HepG2 (cell line): Measurements from ENCODE around the gene NCOA7. TPM values are rescaled to one million over a fixed set of nuclear protein-coding genes. Genes with fewer than 3 reads are reported as not detected.

ENCODE experiments used
- AGO2 ChIP-seq: fragments of 200-400 bp; formaldehyde crosslinking; optimal IDR thresholded peaks from 2 replicates; pipeline ENCODE3; 2017; ENCODE audit warnings: mild to moderate bottlenecking, low read depth, low read length, moderate library complexity
- CCDC6 ChIP-seq: sonication (generic); formaldehyde crosslinking; IDR thresholded peaks from 2 replicates; pipeline ENCODE4 v1.8.1; 2022; ENCODE audit warnings: mild to moderate bottlenecking, missing genetic modification reagents, moderate library complexity
- EED ChIP-seq: sonication (generic); formaldehyde crosslinking; IDR thresholded peaks from 2 replicates; pipeline ENCODE4 v1.5.0; 2020; ENCODE audit warnings: mild to moderate bottlenecking, missing genetic modification reagents
- MEIS1 ChIP-seq: sonication (generic); formaldehyde crosslinking; IDR thresholded peaks from 2 replicates; pipeline ENCODE4 v1.9.0; 2021; ENCODE audit warnings: mild to moderate bottlenecking, missing genetic modification reagents, moderate library complexity, borderline replicate concordance
- SALL1 ChIP-seq: sonication (generic); formaldehyde crosslinking; IDR thresholded peaks from 2 replicates; pipeline ENCODE4 v1.8.0; 2022; ENCODE audit warnings: mild to moderate bottlenecking, missing genetic modification reagents
- STAG1 ChIP-seq: sonication (generic); formaldehyde crosslinking; IDR thresholded peaks from 2 replicates; pipeline ENCODE4 v1.4.0; 2020; ENCODE audit warnings: missing genetic modification reagents
- TBP ChIP-seq: sonication (generic); formaldehyde crosslinking; IDR thresholded peaks from 2 replicates; pipeline ENCODE4 v1.5.0; 2020; ENCODE audit warnings: missing genetic modification reagents
- TP53 ChIP-seq: sonication (generic); formaldehyde crosslinking; conservative IDR thresholded peaks from 2 replicates; pipeline ENCODE4 v1.4.0; 2020; ENCODE audit warnings: missing genetic modification reagents
- ZEB1 ChIP-seq: IDR thresholded peaks from 2 replicates; pipeline ENCODE4 v1.6.1; 2012; ENCODE audit warnings: mild to moderate bottlenecking, low read depth, inconsistent platforms; ENCODE audit not compliant: insufficient replicate concordance
- ZNF136 ChIP-seq: sonication (generic); formaldehyde crosslinking; IDR thresholded peaks from 2 replicates; pipeline ENCODE4 v1.8.1; 2022; ENCODE audit warnings: low read depth, mild to moderate bottlenecking, moderate library complexity, missing genetic modification reagents
- ZNF138 ChIP-seq: sonication (generic); formaldehyde crosslinking; IDR thresholded peaks from 2 replicates; pipeline ENCODE4 v1.5.0; 2020; ENCODE audit warnings: mild to moderate bottlenecking, low read depth, missing genetic modification reagents
- ZNF256 ChIP-seq: sonication (generic); formaldehyde crosslinking; conservative IDR thresholded peaks from 2 replicates; pipeline ENCODE4 v1.4.0; 2020; ENCODE audit warnings: missing genetic modification reagents
- ZNF33B ChIP-seq: sonication (generic); formaldehyde crosslinking; IDR thresholded peaks from 2 replicates; pipeline ENCODE4 v1.5.1; 2020; ENCODE audit warnings: mild to moderate bottlenecking, missing genetic modification reagents
- ZNF841 ChIP-seq: sonication (generic); formaldehyde crosslinking; IDR thresholded peaks from 2 replicates; pipeline ENCODE4 v1.8.1; 2023; ENCODE audit warnings: missing genetic modification reagents, borderline replicate concordance
- polyA plus RNA-seq, 8 experiments: library from polyadenylated mRNA; depleted of rRNA in 3 of 8; stranded (reverse) in 7 of 8; unstranded in 1 of 8; fragments of >200 nt; fragmentation: Illumina TruSeq in 4 of 8; extraction: Trizol in 4 of 8; gene quantifications; 2 replicates each; pipeline versions ENCODE4 v1.2.1 to v1.2.3, GENCODE V29; 2011 to 2016; ENCODE audit warnings: low read depth in 4 of 8, missing spikeins in 1 of 8, mixed read lengths in 1 of 8; ENCODE audit not compliant: insufficient read depth in 1 of 8
- total RNA-seq, 5 experiments: library from RNA; depleted of rRNA; stranded (reverse); fragments of >200 nt; fragmentation: Illumina TruSeq; extraction: Trizol; gene quantifications; 2 replicates each; pipeline ENCODE4 v1.2.3, GENCODE V29; 2016; ENCODE audit warnings: low read depth in 1 of 5
- TF ChIP-seq, protein P1 (sequence below): sonication (generic); formaldehyde crosslinking; IDR thresholded peaks from 2 replicates; pipeline ENCODE4 v1.5.0; 2020; ENCODE audit warnings: mild to moderate bottlenecking, missing genetic modification reagents
- TF ChIP-seq, protein P2 (sequence below): sonication (generic); formaldehyde crosslinking; IDR thresholded peaks from 2 replicates; pipeline ENCODE4 v1.8.1; 2023; ENCODE audit warnings: mild to moderate bottlenecking, moderate library complexity, missing genetic modification reagents
- TF ChIP-seq, protein P3 (sequence below): sonication (generic); formaldehyde crosslinking; conservative IDR thresholded peaks from 2 replicates; pipeline ENCODE4 v1.8.1; 2023; ENCODE audit warnings: missing genetic modification reagents
- TF ChIP-seq, protein P4 (sequence below): sonication (generic); formaldehyde crosslinking; IDR thresholded peaks from 2 replicates; pipeline ENCODE4 v1.5.0; 2020; ENCODE audit warnings: missing genetic modification reagents
- TF ChIP-seq, protein P5 (sequence below): sonication (generic); formaldehyde crosslinking; IDR thresholded peaks from 2 replicates; pipeline ENCODE4 v1.4.0; 2020; ENCODE audit warnings: missing genetic modification reagents

The NCOA7 gene
- total and polyA plus RNA-seq, 2 of the 13 experiments (the other 11 are each of a cell fraction or from before 2014, with no cell fraction given): 13.6 to 20.8 TPM

DNA sequence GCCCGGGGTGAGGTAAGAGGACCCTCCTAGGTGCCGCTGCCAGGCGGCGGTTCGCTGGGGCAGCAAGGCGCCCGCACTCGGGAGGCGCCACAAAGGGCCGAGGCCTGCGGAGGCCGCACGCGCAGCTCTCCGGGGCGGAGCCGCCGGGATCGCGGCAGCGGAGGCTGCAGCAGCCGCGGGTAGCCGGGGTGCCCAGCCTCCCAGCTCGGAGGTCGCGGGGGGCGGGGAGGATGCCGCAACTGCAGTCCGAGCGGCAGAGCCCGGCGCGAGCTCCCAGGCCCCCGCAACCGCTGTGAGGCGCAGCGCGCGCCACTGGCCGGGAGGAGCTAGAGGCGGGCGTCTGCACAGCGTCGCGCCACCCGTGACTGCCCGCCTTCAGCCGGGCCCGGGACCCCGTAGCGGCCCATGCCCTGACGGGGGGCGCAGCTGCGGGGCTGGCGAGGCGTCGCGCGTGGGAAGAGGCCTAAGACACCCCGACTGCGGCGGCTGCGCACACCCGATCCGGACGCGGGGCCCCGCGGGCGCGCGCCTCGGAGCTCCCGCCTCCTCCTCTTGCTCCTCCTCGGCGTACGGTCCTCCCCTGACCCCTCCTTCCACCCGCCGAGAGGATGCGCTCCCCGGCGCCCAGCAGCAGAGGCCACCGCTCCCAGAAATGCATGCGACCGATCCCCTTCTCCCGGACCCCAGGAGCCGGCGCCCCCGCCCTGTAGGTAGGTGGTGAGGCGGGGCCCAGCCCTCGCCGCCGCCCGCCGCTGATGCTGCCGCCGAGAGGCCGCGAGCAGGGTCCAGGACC, at the start of gene NCOA7 (continued):
- TF ChIP-seq, protein P1, sequence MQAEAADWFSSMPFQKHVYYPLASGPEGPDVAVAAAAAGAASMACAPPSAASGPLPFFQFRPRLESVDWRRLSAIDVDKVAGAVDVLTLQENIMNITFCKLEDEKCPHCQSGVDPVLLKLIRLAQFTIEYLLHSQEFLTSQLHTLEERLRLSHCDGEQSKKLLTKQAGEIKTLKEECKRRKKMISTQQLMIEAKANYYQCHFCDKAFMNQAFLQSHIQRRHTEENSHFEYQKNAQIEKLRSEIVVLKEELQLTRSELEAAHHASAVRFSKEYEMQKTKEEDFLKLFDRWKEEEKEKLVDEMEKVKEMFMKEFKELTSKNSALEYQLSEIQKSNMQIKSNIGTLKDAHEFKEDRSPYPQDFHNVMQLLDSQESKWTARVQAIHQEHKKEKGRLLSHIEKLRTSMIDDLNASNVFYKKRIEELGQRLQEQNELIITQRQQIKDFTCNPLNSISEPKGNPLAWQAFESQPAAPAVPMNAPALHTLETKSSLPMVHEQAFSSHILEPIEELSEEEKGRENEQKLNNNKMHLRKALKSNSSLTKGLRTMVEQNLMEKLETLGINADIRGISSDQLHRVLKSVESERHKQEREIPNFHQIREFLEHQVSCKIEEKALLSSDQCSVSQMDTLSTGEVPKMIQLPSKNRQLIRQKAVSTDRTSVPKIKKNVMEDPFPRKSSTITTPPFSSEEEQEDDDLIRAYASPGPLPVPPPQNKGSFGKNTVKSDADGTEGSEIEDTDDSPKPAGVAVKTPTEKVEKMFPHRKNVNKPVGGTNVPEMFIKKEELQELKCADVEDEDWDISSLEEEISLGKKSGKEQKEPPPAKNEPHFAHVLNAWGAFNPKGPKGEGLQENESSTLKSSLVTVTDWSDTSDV (CRISPR knock-in tag): peak; percentile 46; the same call in 1 of the 2 replicates
- TF ChIP-seq TBP (CRISPR knock-in tag) (no peak), TP53 (CRISPR knock-in tag) (no peak), SALL1 (CRISPR knock-in tag) (peak; percentile 82), AGO2 (peak; percentile 90), MEIS1 (peak; percentile 59), ZNF841 (CRISPR knock-in tag) (0 out of 2 replicates have a peak, but pooled peaks have one; percentile 43), ZNF136 (peak; percentile 44; the same call in 1 of the 2 replicates), ZNF138 (CRISPR knock-in tag) (peak; percentile 96), ZEB1 (peak; percentile 58), EED (CRISPR knock-in tag) (peak; percentile 90), ZNF33B (no peak), CCDC6 (CRISPR knock-in tag) (peak; percentile 71; the same call in 1 of the 2 replicates), STAG1 (CRISPR knock-in tag) (no peak), ZNF256 (CRISPR knock-in tag) (0 out of 2 replicates have a peak, but pooled peaks have one; percentile 15)
- TF ChIP-seq, protein P2, sequence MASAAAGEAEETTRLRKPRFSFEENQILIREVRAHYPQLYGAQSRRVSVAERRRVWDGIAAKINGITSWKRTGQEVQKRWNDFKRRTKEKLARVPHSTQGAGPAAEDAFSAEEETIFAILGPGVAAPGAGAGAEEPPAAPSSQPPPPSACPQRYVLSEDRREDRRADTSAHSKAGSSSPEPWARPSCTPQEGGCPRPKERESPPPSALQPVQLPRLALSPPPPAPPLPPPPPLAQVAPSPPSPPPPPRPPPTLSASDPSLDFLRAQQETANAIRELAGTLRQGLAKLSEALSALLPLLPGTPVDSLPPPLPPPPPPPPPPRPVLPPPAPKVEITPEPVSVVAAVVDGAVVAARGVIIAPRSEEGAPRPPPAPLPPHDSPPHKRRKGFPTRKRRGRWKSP (CRISPR knock-in tag): no peak; the same call in 1 of the 2 replicates
- TF ChIP-seq, protein P3, sequence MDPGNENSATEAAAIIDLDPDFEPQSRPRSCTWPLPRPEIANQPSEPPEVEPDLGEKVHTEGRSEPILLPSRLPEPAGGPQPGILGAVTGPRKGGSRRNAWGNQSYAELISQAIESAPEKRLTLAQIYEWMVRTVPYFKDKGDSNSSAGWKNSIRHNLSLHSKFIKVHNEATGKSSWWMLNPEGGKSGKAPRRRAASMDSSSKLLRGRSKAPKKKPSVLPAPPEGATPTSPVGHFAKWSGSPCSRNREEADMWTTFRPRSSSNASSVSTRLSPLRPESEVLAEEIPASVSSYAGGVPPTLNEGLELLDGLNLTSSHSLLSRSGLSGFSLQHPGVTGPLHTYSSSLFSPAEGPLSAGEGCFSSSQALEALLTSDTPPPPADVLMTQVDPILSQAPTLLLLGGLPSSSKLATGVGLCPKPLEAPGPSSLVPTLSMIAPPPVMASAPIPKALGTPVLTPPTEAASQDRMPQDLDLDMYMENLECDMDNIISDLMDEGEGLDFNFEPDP: 0 out of 2 replicates have a peak, but pooled peaks have one; percentile 95
- TF ChIP-seq, protein P4, sequence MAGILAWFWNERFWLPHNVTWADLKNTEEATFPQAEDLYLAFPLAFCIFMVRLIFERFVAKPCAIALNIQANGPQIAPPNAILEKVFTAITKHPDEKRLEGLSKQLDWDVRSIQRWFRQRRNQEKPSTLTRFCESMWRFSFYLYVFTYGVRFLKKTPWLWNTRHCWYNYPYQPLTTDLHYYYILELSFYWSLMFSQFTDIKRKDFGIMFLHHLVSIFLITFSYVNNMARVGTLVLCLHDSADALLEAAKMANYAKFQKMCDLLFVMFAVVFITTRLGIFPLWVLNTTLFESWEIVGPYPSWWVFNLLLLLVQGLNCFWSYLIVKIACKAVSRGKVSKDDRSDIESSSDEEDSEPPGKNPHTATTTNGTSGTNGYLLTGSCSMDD (CRISPR knock-in tag): peak; percentile 62; the same call in 1 of the 2 replicates
- TF ChIP-seq, protein P5, sequence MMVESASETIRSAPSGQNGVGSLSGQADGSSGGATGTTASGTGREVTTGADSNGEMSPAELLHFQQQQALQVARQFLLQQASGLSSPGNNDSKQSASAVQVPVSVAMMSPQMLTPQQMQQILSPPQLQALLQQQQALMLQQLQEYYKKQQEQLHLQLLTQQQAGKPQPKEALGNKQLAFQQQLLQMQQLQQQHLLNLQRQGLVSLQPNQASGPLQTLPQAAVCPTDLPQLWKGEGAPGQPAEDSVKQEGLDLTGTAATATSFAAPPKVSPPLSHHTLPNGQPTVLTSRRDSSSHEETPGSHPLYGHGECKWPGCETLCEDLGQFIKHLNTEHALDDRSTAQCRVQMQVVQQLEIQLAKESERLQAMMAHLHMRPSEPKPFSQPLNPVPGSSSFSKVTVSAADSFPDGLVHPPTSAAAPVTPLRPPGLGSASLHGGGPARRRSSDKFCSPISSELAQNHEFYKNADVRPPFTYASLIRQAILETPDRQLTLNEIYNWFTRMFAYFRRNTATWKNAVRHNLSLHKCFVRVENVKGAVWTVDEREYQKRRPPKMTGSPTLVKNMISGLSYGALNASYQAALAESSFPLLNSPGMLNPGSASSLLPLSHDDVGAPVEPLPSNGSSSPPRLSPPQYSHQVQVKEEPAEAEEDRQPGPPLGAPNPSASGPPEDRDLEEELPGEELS (CRISPR knock-in tag): peak; percentile 5; the same call in 1 of the 2 replicates
